Measurements from ENCODE around the gene PSD. TPM values are rescaled to one million over a fixed set of nuclear protein-coding genes. Genes with fewer than 3 reads are reported as not detected.

Gene PSD
- total RNA-seq, 1 donor from 2014 or later = 1.4 TPM

Other genes with a start within 250 kb of the PSD start
- not detected in 2 replicates for gene ELOVL3, start 192.5 kb downstream of the PSD start, total RNA-seq
- gene PITX3, start 177.3 kb downstream of the PSD start, total RNA-seq = not detected in 2 replicates
- 51.5 and 51.8 TPM in 2 replicates for gene GBF1, start 173.3 kb downstream of the PSD start, total RNA-seq
- 111 and 112 TPM in 2 replicates for gene NFKB2, start 23.1 kb downstream of the PSD start, total RNA-seq
- gene FBXL15, start 2.1 kb upstream of the PSD start, total RNA-seq = 9.7 and 10.1 TPM in 2 replicates
- gene CUEDC2, start 13.8 kb upstream of the PSD start, total RNA-seq = 61.5 and 61.8 TPM in 2 replicates
- gene C10orf95, start 32.8 kb upstream of the PSD start, total RNA-seq = 0.18 and 0.30 TPM in 2 replicates
- 77.1 and 78.7 TPM in 2 replicates for gene ACTR1A, start 83.9 kb upstream of the PSD start, total RNA-seq
- 13.8 and 14.2 TPM in 2 replicates for gene SUFU, start 85.2 kb upstream of the PSD start, total RNA-seq
- 53.7 and 54.4 TPM in 2 replicates for gene TRIM8, start 225.7 kb upstream of the PSD start, total RNA-seq